PC-9 (cell line): ENCODE results near the gene TFAM. TPM values are rescaled to one million over a fixed set of nuclear protein-coding genes. Genes with fewer than 3 reads are reported as not detected.

Source experiments
- BruUV-seq: library from RNA; stranded (reverse); fragments of 400-500 nt; replicated peaks from 2 replicates; lab custom pipeline; 2021; lab: Mats Ljungman, UMichigan
- CTCF ChIA-PET: fragments of 300-600 bp; sonication (Branson Sonifier 250); formaldehyde crosslinking; loops from one replicate; lab custom pipeline; 2022; ENCODE audit warnings: antibody characterized with exemption; lab: Charles Lee
- POLR2A ChIA-PET: fragments of 300-600 bp; sonication (Branson Sonifier 250); formaldehyde crosslinking; loops from one replicate; lab custom pipeline; 2022; ENCODE audit warnings: antibody characterized with exemption; ENCODE audit not compliant: unreplicated experiment; lab: Charles Lee
- DNase-seq, 2 experiments: peaks; one replicate each; pipeline versions ENCODE4 v3.0.0 to v3.0.0-alpha.2; 2015 to 2022; ENCODE audit warnings: mixed read lengths in 1 of 2
- H2AFZ ChIP-seq: fragments of 200-600 bp; sonication (generic); 2 replicates; pipeline ENCODE4 v1.8.1; 2017; ENCODE audit warnings: antibody characterized with exemption
- H3F3A ChIP-seq: fragments of 200-600 bp; sonication (generic); 2 replicates; pipeline ENCODE4 v1.8.1; 2017; ENCODE audit warnings: antibody characterized with exemption, mild to moderate bottlenecking, low read depth; ENCODE audit not compliant: insufficient read depth
- H3K27ac ChIP-seq: fragments of 200-600 bp; sonication (generic); 2 replicates; pipeline ENCODE4 v1.6.1; 2016; ENCODE audit warnings: mixed run types
- H3K27me3 ChIP-seq: fragments of 200-600 bp; sonication (generic); 2 replicates; pipeline ENCODE4 v1.6.1; 2016; ENCODE audit warnings: low read depth, mixed run types; ENCODE audit not compliant: insufficient read depth
- H3K36me3 ChIP-seq: fragments of 200-600 bp; sonication (generic); 2 replicates; pipeline ENCODE4 v1.6.1; 2016; ENCODE audit warnings: low read depth, mixed run types
- H3K4me1 ChIP-seq: fragments of 200-600 bp; sonication (generic); replicated peaks from 2 replicates; pipeline ENCODE4 v1.6.1; 2016; ENCODE audit warnings: mixed run types; ENCODE audit not compliant: insufficient read depth
- H3K4me2 ChIP-seq: fragments of 200-600 bp; sonication (generic); 2 replicates; pipeline ENCODE4 v1.6.1; 2017; ENCODE audit warnings: mixed run types
- H3K4me3 ChIP-seq: fragments of 200-600 bp; sonication (generic); 2 replicates; pipeline ENCODE4 v1.6.1; 2016; ENCODE audit warnings: mixed run types
- H3K79me2 ChIP-seq: fragments of 200-600 bp; sonication (generic); 2 replicates; pipeline ENCODE4 v1.6.1; 2017; ENCODE audit warnings: low read depth, mixed run types
- H3K9me2 ChIP-seq: fragments of 200-600 bp; sonication (generic); 2 replicates; pipeline ENCODE4 v1.8.1; 2017; ENCODE audit warnings: mild to moderate bottlenecking; ENCODE audit not compliant: insufficient read depth
- H3K9me3 ChIP-seq: fragments of 200-600 bp; sonication (generic); 2 replicates; pipeline ENCODE4 v1.8.1; 2016; ENCODE audit warnings: low read depth; ENCODE audit not compliant: insufficient read depth
- H4K20me1 ChIP-seq: fragments of 200-600 bp; sonication (generic); 2 replicates; pipeline ENCODE4 v1.8.1; 2017; ENCODE audit not compliant: insufficient read depth
- EZH2 ChIP-seq: fragments of 200-600 bp; sonication (generic); IDR thresholded peaks from 2 replicates; pipeline ENCODE4 v1.8.0; 2017; ENCODE audit warnings: antibody characterized with exemption, low read depth
- intact Hi-C: fragments of 100-400 bp; cut with micrococcal nuclease; formaldehyde crosslinking; loops from one replicate; pipeline ENCODE4 v1.10.0; 2022; ENCODE audit not compliant: unreplicated experiment
- total RNA-seq: library from RNA; stranded (reverse); gene quantifications from 2 replicates; pipeline ENCODE4 v1.2.3, GENCODE V29; 2021
- TF ChIP-seq, protein P1 (sequence below): fragments of 200-600 bp; sonication (generic); conservative IDR thresholded peaks from 2 replicates; pipeline ENCODE4 v1.6.1; 2017; ENCODE audit warnings: mixed run types, antibody characterized with exemption, mild to moderate bottlenecking, moderate library complexity

Gene TFAM
- total RNA-seq, 1 experiment from 2014 or later, result 80.6 TPM

DNA sequence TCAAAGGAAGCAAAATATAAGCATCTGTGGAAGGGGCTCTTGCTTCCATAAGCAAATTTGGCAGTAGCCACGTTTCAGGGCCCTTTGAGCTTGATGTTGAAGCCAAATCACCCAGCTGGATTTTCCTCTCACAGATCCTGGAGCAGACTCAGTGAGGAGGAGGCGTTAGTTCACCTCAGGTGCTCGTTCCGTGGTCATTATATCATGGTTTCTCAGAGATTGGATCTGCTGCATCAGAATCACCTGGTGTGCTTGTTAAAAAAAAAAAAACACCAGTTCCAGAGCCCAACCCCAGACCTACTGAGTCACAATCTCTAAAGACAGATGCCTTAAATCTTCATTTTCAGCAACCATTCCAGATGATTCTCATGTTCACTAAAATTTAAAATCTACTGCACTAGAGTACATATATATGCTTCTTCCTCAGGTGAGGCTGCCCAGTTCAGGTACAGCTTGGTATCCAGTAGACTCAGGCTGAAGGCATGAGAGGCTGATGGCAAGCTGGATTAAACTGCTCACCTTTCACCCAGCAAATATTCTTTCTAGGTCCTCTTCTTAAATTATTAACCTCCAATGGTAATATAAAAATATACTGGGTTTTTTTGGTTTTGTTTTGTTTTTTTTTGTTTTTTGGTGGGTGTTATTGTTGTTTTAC is 24.9 kb downstream of the TFAM start:
- ChIA-PET POLR2A (no interaction called here), CTCF (no interaction called here)
- no peak for TF ChIP-seq EZH2
- TF ChIP-seq, protein P1, sequence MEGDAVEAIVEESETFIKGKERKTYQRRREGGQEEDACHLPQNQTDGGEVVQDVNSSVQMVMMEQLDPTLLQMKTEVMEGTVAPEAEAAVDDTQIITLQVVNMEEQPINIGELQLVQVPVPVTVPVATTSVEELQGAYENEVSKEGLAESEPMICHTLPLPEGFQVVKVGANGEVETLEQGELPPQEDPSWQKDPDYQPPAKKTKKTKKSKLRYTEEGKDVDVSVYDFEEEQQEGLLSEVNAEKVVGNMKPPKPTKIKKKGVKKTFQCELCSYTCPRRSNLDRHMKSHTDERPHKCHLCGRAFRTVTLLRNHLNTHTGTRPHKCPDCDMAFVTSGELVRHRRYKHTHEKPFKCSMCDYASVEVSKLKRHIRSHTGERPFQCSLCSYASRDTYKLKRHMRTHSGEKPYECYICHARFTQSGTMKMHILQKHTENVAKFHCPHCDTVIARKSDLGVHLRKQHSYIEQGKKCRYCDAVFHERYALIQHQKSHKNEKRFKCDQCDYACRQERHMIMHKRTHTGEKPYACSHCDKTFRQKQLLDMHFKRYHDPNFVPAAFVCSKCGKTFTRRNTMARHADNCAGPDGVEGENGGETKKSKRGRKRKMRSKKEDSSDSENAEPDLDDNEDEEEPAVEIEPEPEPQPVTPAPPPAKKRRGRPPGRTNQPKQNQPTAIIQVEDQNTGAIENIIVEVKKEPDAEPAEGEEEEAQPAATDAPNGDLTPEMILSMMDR, result no peak
- no peaks in the 10 kb centered on the region for H3K27me3 ChIP-seq
- DNase-seq, result no peak
- H3F3A ChIP-seq, result no peaks in the 10 kb centered on the region
- H3K4me2 ChIP-seq, result no peak overlapping the region
- H3K4me3 ChIP-seq, result no peak overlapping the region
- no peak overlapping the region for H2AFZ ChIP-seq
- no peaks in the 10 kb centered on the region for H3K9me3 ChIP-seq
- intact Hi-C loops, result loop anchor here (5.0 to 10.0 kb wide), 2 partner anchors 235 to 1212 kb away; no protein-coding TSS in a partner anchor
- H3K36me3 ChIP-seq, result no peaks in the 10 kb centered on the region
- H4K20me1 ChIP-seq, result no peaks in the 10 kb centered on the region
- H3K27ac ChIP-seq, result no peak overlapping the region
- H3K79me2 ChIP-seq, result no peaks in the 10 kb centered on the region
- no peaks in the 10 kb centered on the region for H3K4me1 ChIP-seq
- BruUV-seq, result no TSS peak
- no peaks in the 10 kb centered on the region for H3K9me2 ChIP-seq

DNA sequence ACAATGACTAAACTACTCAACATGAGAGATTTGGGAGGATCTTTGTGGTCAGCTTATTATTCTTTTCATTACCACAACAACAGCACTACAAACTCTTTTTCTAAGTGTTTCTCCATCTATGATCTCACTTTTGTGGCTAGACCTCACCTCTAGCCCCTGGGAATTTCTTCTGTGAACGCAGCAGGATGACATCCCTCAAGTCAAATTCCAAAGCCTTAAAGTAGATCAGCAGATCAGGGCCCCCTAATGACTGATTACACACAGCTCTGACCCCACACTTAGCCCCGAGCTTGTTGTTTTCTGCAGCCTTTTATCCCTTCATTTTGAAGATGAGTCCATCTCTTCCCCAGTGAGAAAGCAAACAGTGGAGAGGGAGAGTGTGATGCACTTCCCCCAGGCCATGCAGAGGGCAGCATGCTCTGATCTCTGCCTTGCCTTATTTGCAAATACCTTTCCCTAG is 27.3 kb downstream of the TFAM start:
- no peaks in the 10 kb centered on the region for H3K4me1 ChIP-seq
- no peak overlapping the region for H3K4me3 ChIP-seq
- CTCF ChIA-PET, result no interaction called here
- H2AFZ ChIP-seq, result no peak overlapping the region
- no peaks in the 10 kb centered on the region for H3K9me2 ChIP-seq
- no peaks in the 10 kb centered on the region for H3F3A ChIP-seq
- no peaks in the 10 kb centered on the region for H3K27me3 ChIP-seq
- BruUV-seq, result no TSS peak
- H3K27ac ChIP-seq, result no peak overlapping the region
- no peaks in the 10 kb centered on the region for H3K79me2 ChIP-seq
- POLR2A ChIA-PET, result no interaction called here
- DNase-seq, result peak in 1 of 2 experiments; percentile 55
- 0 out of 2 replicates have a peak, but pooled peaks cover 3% of the 10 kb centered on the region for H3K9me3 ChIP-seq
- intact Hi-C loops, result loop anchor here (5.0 to 10.0 kb wide), 2 partner anchors 232 to 1210 kb away; no protein-coding TSS in a partner anchor
- H3K4me2 ChIP-seq, result no peak overlapping the region
- TF ChIP-seq, protein P1, result no peak
- no peak for TF ChIP-seq EZH2
- H3K36me3 ChIP-seq, result no peaks in the 10 kb centered on the region
- H4K20me1 ChIP-seq, result no peaks in the 10 kb centered on the region

DNA sequence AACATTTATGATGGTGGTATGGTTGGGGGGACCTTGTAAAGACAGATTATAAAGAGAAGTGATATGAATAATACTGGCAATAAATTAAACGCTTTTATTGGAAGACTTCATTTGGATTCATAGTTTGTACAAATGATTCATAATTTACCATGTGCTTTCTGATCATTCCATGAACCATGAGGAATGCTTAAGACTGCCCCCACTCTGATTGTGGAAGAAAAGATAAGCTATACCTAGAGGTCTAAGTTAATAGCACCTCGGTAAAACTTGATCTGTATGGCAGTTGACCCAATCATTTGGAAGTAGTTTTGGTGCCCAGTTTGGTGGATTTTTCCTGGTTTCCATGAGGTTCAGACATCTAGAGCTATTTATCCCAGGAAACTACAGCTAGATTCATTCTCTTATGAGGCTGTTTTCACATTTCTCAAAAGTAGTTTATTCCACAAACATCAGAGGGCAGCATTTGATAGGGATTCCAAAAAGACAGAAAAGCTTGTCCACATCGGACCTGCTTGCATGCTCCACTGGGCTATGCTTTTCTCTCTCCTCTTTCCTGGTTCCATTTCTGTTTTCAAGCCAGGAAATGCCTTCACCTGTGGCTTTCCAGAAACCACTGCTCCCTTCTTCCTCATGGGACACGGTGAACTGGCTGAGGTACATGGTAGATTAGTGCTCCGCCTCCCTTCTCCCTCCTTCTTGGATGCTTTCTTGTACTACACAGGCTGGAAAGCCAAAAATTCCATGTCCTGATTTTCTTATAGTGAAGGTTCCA is 29.2 kb downstream of the TFAM start:
- no peaks in the 10 kb centered on the region for H3K36me3 ChIP-seq
- intact Hi-C loops, result loop anchor here (5.0 to 10.0 kb wide), 2 partner anchors 230 to 1208 kb away; no protein-coding TSS in a partner anchor
- CTCF ChIA-PET, result interaction anchor here (0.7 to 1.0 kb wide), 2 partner anchors 109 to 117 kb away, joined by 4 to 9 read pairs; no protein-coding TSS in a partner anchor
- H3K4me2 ChIP-seq, result no peak overlapping the region
- no peaks in the 10 kb centered on the region for H4K20me1 ChIP-seq
- DNase-seq, result peak in 1 of 2 experiments; percentile 39
- no TSS peak for BruUV-seq
- no peaks in the 10 kb centered on the region for H3K9me2 ChIP-seq
- no peak overlapping the region for H3K4me3 ChIP-seq
- H3K9me3 ChIP-seq, result 0 out of 2 replicates have a peak, but pooled peaks cover 3% of the 10 kb centered on the region
- H3K79me2 ChIP-seq, result no peaks in the 10 kb centered on the region
- TF ChIP-seq EZH2, result no peak
- TF ChIP-seq, protein P1, result peak; percentile 68
- H2AFZ ChIP-seq, result no peak overlapping the region
- H3F3A ChIP-seq, result no peaks in the 10 kb centered on the region
- H3K4me1 ChIP-seq, result no peaks in the 10 kb centered on the region
- no peaks in the 10 kb centered on the region for H3K27me3 ChIP-seq
- POLR2A ChIA-PET, result no interaction called here
- no peak overlapping the region for H3K27ac ChIP-seq
